NCI-H1436 (cell line): ENCODE results near the gene PPM1B.
"Not testable (repeated sequence)": the region's sequence is repeated elsewhere in the genome, so short reads cannot be mapped to it uniquely, and the experiment has no call there.

ENCODE experiments used
- DNase-seq: peaks from one replicate; lab custom pipeline; 2025; lab: John Stamatoyannopoulos, UW

Gene PPM1B

DNA sequence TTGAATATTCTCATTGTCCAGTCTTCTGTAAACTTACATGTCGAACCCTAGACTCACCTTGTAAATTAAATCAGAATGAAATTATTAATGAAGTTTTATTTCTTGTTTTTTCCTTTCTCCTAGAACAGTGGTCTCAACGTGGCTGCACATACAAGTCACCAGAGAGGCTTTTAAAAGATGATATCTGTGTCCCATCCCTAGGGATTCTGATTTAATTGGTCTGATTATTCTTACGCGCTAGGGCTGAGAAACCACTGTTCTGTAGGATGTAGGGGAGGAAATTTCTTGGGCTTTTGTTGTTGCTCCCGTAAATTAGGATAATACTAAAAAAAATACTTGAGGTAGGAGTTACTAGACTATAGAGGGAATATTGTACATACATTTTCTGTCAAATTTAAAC is 32.1 kb downstream of the PPM1B start:
- no peak for DNase-seq

GRCh38 chr2:44201648-44202165 is 33.0 kb downstream of the PPM1B start:
- DNase-seq: no peak

DNA sequence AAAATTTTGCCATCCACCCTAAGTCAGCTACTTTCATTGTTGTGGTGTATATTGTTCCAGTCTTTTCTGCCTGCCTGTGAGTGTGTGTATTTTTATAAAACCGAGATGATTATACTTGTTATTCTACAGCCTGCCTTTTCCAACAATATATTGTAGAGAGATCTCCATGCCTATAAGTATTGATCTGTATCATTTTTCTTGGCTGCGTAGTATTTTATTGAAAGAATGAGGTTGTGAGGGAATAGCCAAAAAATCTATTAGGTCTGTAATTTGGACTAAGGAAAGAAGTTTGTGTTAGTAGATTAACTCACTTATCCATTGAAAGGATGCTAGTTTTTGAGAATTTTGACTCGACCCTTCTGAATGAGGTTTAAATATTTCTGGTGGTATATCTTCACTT is 34.9 kb downstream of the PPM1B start:
- DNase-seq: no peak

DNA sequence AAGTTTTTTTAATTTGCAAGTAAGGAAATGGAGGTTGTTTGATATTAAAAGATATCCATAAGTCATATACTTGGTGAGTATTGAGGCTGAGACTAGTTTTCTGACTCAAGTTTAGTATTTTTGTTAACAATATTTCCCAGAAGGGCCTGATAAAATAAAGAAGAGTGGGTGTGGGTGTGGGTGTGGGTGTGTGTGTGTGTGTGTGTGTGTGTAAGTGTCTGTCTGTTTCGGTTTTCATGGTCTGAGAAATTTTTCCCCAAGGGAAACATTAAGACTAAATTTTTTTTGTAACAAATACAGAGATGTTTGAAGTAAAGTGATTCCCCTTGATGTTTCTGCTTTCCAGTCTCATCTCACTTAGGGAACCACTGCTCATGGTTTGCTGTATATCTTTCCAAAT is 36.5 kb downstream of the PPM1B start:
- DNase-seq: no peak

DNA sequence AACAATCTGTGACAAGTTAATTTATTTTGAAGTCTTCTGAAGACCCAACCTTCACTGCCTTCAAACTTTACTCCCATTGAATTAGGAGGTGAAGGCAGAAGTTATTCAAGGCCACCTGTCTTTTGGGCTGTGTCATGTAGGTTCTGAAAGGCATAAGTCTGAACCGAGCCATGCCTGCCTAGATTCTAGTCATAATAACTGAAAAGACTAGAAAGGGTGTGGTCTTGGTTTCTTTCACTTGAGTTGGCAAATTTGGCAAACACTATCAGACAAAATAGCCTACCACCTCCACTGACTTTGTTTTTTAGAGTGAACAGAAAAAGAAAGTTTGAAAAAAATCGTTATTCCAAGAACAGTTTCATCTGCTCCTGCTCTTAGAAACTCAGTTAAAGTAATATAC is 38.4 kb downstream of the PPM1B start:
- no peak for DNase-seq

- DNase-seq: not testable (repeated sequence)
Observed at GRCh38 chr2:44207648-44208047, 39.0 kb downstream of the PPM1B start.

GRCh38 chr2:44210362-44210761 is 41.7 kb downstream of the PPM1B start:
- DNase-seq: no peak

GRCh38 chr2:44211183-44211582 is 42.5 kb downstream of the PPM1B start:
- no peak for DNase-seq

GRCh38 chr2:44212302-44212701 is 43.6 kb downstream of the PPM1B start:
- no peak for DNase-seq

DNA sequence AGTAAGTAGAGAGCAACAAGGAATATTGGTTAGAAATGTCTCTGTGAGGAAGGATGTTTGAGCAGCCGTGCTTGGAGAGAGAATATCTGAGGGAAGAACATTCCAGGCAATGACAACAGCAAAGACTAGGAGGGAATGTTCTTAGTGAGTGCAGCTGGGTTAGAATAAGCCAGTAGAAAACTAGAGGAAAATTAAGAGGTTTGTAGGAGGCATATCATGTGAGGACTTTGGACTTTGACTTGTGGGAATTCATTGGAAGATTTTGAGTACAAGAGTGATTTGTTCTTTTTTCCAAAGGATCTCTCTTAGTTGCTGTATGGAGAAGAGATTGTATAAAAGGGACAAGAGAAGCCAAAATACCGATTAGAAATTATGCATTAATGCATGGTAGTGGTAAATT is 47.2 kb downstream of the PPM1B start:
- DNase-seq: no peak

DNA sequence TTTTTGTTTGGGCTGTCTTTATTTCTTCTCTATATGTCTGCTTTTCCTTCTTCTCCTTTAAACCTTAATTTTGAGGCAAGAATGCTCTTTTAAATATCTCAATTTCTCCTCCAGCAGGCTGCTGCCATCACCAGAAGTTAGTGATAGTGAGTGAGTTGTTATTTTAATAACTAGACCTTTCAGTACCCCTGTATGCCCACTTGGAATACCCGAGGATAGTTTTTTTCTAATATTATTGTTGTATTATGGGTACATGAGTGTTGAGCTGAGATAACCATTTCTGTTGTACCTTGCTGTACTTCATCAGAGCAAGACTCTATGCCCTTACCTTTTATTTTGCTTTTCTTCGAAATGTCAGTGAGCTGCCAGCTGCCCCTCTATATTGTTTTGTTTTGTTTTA is 50.1 kb downstream of the PPM1B start:
- DNase-seq: no peak

GRCh38 chr2:44226753-44227152 is 58.1 kb downstream of the PPM1B start:
- no peak for DNase-seq

DNA sequence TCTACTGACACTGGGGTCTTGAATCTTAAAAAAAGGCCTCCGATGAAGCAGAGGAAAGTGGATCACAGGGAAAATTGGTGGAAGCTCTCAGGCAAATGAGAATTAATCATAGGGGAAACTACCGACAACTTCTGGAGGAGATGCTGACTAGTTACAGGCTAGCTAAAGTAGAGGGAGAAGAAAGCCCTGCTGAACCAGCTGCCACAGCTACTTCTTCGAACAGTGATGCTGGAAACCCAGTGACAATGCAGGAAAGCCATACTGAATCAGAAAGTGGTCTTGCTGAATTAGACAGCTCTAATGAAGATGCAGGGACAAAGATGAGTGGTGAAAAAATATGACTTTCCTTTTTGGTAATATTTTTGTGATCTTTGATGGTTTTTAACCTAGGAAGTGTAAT is 61.7 kb downstream of the PPM1B start:
- DNase-seq: no peak

DNA sequence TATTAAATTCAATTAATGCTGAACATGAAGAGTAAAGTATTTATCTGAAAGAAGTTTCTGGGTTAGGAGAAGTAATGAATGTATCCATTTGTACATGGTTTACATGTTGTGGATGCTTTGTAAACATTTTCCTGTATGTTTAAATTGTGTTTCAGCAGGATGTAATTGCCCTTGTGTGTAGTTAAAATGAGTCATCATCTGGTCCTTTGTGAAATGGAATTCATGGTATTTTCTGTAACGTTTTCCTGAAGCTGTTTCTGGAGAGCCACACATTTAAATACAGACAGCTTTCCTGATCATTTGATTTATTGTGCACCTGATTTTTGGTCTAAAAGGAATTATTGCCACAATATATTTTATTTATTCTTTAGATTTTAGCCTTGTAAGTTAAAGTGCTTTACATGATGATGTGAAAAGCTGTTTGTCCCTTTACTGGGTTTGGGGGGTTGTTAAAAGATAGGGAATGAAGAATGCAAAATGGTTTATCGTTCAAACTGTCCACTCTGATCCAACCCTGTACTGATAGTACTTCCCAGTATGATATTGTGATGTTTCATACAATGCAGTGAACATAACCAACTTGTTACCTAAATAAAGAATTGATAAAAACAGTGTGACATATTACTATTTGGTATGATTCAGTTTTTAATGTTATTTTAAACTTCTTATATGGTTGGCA is 64.9 kb downstream of the PPM1B start:
- DNase-seq: no peak

DNA sequence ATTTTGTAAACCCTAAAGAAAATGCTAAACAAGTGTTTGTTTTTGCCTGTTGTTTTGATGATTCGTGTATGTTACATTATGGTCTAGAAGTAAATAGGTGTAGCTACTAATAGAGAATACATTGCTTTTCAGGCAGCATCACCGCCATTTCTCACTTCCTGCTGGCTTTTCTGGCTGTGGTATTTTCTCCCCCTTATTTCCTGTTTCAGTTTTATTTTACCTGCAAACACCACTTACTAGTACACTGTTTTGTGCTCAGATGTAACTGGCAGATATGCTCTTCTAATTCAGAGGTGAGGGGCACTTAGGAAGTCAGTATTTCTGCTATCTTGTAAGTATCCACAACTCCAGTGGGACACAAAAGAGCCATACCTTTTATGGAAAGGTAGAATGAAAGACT is 68.5 kb downstream of the PPM1B start:
- no peak for DNase-seq

- DNase-seq: no peak
Observed at GRCh38 chr2:44242904-44243303, 74.2 kb downstream of the PPM1B start.

- peak; percentile 76 for DNase-seq
Observed at GRCh38 chr2:44244135-44244871, 75.6 kb downstream of the PPM1B start.

GRCh38 chr2:44245083-44245861 is 76.6 kb downstream of the PPM1B start:
- DNase-seq: peak; percentile 18

- DNase-seq: no peak
Observed at GRCh38 chr2:44246436-44246835, 77.8 kb downstream of the PPM1B start.

DNA sequence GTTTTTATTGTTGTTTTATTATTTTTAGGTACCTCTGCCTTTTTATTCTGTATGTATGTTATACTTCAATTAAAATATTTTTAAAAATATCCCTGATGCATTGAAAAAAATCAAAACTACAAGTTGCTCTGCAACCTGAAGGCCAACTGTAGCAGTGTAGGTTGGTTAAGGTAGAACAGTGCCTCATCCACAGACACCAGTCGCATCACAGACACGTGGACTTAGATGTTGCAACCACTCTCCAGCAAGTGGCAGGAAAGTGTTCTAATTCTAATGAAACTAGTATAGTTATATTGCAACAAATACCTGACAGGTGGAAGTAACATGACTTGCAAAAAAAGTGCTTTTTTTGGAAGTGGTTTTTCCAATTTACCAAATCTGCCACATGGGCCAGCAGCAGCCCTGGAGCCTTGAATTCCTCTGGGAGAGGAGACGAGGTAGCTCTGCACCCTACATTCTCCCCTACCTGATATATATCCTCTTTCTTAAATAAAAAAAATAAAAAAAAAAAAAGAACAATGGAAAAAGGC is 78.2 kb downstream of the PPM1B start:
- DNase-seq: no peak

DNA sequence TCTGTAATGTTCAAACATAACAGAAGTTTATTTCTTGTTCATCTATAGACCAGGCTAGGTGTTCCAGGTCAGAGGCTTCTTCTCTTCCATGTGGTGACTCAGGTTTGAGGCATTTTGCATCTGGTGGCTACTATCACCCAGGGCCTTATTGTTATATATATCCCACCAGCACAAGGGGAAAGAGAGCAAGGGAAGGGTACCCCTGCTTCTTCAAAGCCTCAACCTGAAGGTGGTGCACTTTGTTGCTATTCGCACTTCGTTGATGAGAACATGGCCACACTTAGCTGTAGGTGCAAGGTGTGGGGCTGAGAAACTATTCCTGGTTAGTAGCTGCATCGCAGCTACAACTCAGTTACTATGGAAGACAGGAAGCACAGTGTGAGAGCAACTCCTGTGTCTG is 79.2 kb downstream of the PPM1B start:
- no peak for DNase-seq

- not testable (repeated sequence) for DNase-seq
Observed at GRCh38 chr2:44249269-44249668, 80.6 kb downstream of the PPM1B start.

DNA sequence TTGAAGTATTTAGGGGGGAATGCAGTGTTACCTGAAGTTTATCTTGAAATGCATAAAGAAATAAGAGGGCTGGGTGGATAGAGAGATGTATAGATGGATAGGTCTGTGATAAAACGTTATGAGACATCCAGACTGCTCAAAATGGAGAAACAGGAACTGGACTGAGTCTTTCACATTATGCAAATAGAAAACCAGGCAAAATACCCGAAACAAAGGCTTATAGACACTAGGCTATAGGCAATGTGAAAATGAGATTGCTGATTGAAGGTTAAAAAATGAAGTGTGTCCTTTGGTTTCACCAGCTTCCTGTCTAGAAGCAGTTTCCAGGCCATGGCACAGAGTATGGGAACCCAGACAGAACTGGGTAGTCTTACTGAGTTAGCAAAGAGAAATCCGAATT is 81.7 kb downstream of the PPM1B start:
- DNase-seq: no peak
